Fibroblast of lung (primary cell): ENCODE results near the gene PRR14L. TPM values are rescaled to one million over a fixed set of nuclear protein-coding genes. Genes with fewer than 3 reads are reported as not detected.
"Not testable (repeated sequence)": the region's sequence is repeated elsewhere in the genome, so short reads cannot be mapped to it uniquely, and the experiment has no call there.

Experiments used
- DNase-seq, 2 donors: peaks; one replicate each; pipeline versions ENCODE4 v3.0.0 to v3.0.0-alpha.2; 2010; ENCODE audit warnings: low read depth in 2 of 2
- H2AFZ ChIP-seq: 2 replicates; pipeline ENCODE4 v1.5.1; 2012; ENCODE audit warnings: low read length, control low read depth, inconsistent platforms
- H3K27ac ChIP-seq: 2 replicates; pipeline ENCODE4 v1.5.1; 2011; ENCODE audit warnings: low read length, control low read depth; ENCODE audit not compliant: insufficient read depth
- H3K27me3 ChIP-seq: 2 replicates; pipeline ENCODE4 v1.5.1; 2011; ENCODE audit warnings: mild to moderate bottlenecking, low read length; ENCODE audit not compliant: control insufficient read depth, insufficient read depth
- H3K36me3 ChIP-seq: 2 replicates; pipeline ENCODE4 v1.5.1; 2011; ENCODE audit warnings: low read length; ENCODE audit not compliant: control insufficient read depth, insufficient read depth
- H3K4me1 ChIP-seq: 2 replicates; pipeline ENCODE4 v1.5.1; 2011; ENCODE audit warnings: low read length; ENCODE audit not compliant: control insufficient read depth, insufficient read depth; ENCODE audit errors: extremely low read depth
- H3K4me2 ChIP-seq: 2 replicates; pipeline ENCODE4 v1.5.1; 2011; ENCODE audit warnings: low read length, control low read depth; ENCODE audit not compliant: insufficient read depth; ENCODE audit errors: extremely low read depth
- H3K4me3 ChIP-seq, 4 experiments: fragments of 200-600 bp in 1 of 4; sonication (generic) in 1 of 4; replicated peaks in 1 of 4; 2 replicates each; pipeline ENCODE4 v1.5.1; 2011 to 2016; ENCODE audit warnings: low read length in 4 of 4, low read depth in 3 of 4, mild to moderate bottlenecking in 3 of 4, control low read depth in 2 of 4, inconsistent platforms in 1 of 4, mixed read lengths in 1 of 4; ENCODE audit not compliant: insufficient read depth in 1 of 4; ENCODE audit errors: control extremely low read depth in 1 of 4
- H3K79me2 ChIP-seq: 2 replicates; pipeline ENCODE4 v1.5.1; 2012; ENCODE audit warnings: mild to moderate bottlenecking, low read length, inconsistent platforms; ENCODE audit not compliant: control insufficient read depth, insufficient read depth
- H3K9ac ChIP-seq: 2 replicates; pipeline ENCODE4 v1.5.1; 2011; ENCODE audit warnings: mild to moderate bottlenecking, low read length, control low read depth; ENCODE audit not compliant: insufficient read depth
- H3K9me3 ChIP-seq: 2 replicates; pipeline ENCODE4 v1.5.1; 2012; ENCODE audit warnings: low read depth, low read length; ENCODE audit not compliant: control insufficient read depth, insufficient read depth
- H4K20me1 ChIP-seq: 2 replicates; pipeline ENCODE4 v1.5.1; 2011; ENCODE audit warnings: low read length; ENCODE audit not compliant: control insufficient read depth, insufficient read depth; ENCODE audit errors: extremely low read depth
- CTCF ChIP-seq, 2 donors: IDR thresholded peaks in 1 of 2; conservative IDR thresholded peaks in 1 of 2; 1 replicate in 1 of 2; 2 replicates in 1 of 2; pipeline ENCODE4 v1.5.1; 2011 to 2012; ENCODE audit warnings: low read length in 2 of 2, control low read depth in 1 of 2, inconsistent platforms in 1 of 2, low read depth in 1 of 2, mild to moderate bottlenecking in 1 of 2
- EZH2 ChIP-seq: IDR thresholded peaks from 2 replicates; pipeline ENCODE4 v1.5.1; 2012; ENCODE audit warnings: low read length, control low read depth, mild to moderate bottlenecking; ENCODE audit errors: missing control alignments
- polyA plus RNA-seq, 2 donors: library from polyadenylated mRNA; depleted of rRNA in 1 of 2; stranded (reverse) in 1 of 2; unstranded in 1 of 2; fragments of >200 nt; gene quantifications; 2 replicates each; pipeline ENCODE4 v1.2.1, GENCODE V29; 2011 to 2012; ENCODE audit warnings: missing spikeins in 1 of 2
- total RNA-seq: library from RNA; depleted of rRNA; stranded (reverse); fragments of >200 nt; gene quantifications from 2 replicates; pipeline ENCODE4 v1.2.1, GENCODE V29; 2014

Gene PRR14L
- total and polyA plus RNA-seq, 2 donors (not counting 1 experiment from before 2014, with no cell fraction given), result 14.4 to 17.3 TPM

GRCh38 chr22:31723723-31724122 lies 26.2 kb downstream of the PRR14L start:
- H2AFZ ChIP-seq, result no peak overlapping the region
- H4K20me1 ChIP-seq, result no peaks in the 10 kb centered on the region
- H3K36me3 ChIP-seq, result no peaks in the 10 kb centered on the region
- no peaks in the 10 kb centered on the region for H3K4me1 ChIP-seq
- H3K9ac ChIP-seq, result no peak overlapping the region
- no peaks in the 10 kb centered on the region for H3K79me2 ChIP-seq
- no peak overlapping the region for H3K4me3 ChIP-seq
- no peak overlapping the region for H3K27ac ChIP-seq
- no peaks in the 10 kb centered on the region for H3K9me3 ChIP-seq
- H3K4me2 ChIP-seq, result no peak overlapping the region
- H3K27me3 ChIP-seq, result no peaks in the 10 kb centered on the region
- no peak for DNase-seq
- TF ChIP-seq EZH2 (no peak), CTCF (conservative IDR thresholded peaks at IDR 0.05 in 1 of 2, IDR thresholded peaks at IDR 0.05 in 1 of 2; ENCODE audit: low read depth in 1 of 2, low read length in 2 of 2) (no peak)

- Histone ChIP-seq H3K9me3 (no peaks in the 10 kb centered on the region), H3K36me3 (peaks cover 5% of the 10 kb centered on the region), H3K4me1 (no peaks in the 10 kb centered on the region), H3K79me2 (no peaks in the 10 kb centered on the region), H2AFZ (no peak overlapping the region), H3K27me3 (no peaks in the 10 kb centered on the region), H4K20me1 (no peaks in the 10 kb centered on the region), H3K4me2 (no peak overlapping the region), H3K4me3 (no peak overlapping the region), H3K27ac (no peak overlapping the region), H3K9ac (no peak overlapping the region)
- no peak for DNase-seq
- TF ChIP-seq EZH2 (no peak), CTCF (conservative IDR thresholded peaks at IDR 0.05 in 1 of 2, IDR thresholded peaks at IDR 0.05 in 1 of 2; ENCODE audit: low read depth in 1 of 2, low read length in 2 of 2) (no peak)
Observed at GRCh38 chr22:31719850-31720471, 30.0 kb downstream of the PRR14L start.

- Histone ChIP-seq H3K27me3 (no peaks in the 10 kb centered on the region), H4K20me1 (no peaks in the 10 kb centered on the region), H3K4me3 (no peak overlapping the region), H3K4me2 (no peak overlapping the region), H2AFZ (no peak overlapping the region), H3K9me3 (no peaks in the 10 kb centered on the region), H3K9ac (no peak overlapping the region), H3K36me3 (peaks cover 10% of the 10 kb centered on the region), H3K79me2 (no peaks in the 10 kb centered on the region), H3K4me1 (no peaks in the 10 kb centered on the region), H3K27ac (no peak overlapping the region)
- TF ChIP-seq CTCF (conservative IDR thresholded peaks at IDR 0.05 in 1 of 2, IDR thresholded peaks at IDR 0.05 in 1 of 2; ENCODE audit: low read depth in 1 of 2, low read length in 2 of 2) (no peak), EZH2 (no peak)
- DNase-seq, result no peak
Observed at GRCh38 chr22:31715147-31715778, 34.7 kb downstream of the PRR14L start.

- not testable (repeated sequence) for H3K4me3 ChIP-seq, H3K79me2 ChIP-seq, H3K9me3 ChIP-seq, H3K27ac ChIP-seq, H4K20me1 ChIP-seq, DNase-seq, H3K4me2 ChIP-seq, H3K9ac ChIP-seq, H3K4me1 ChIP-seq, H3K27me3 ChIP-seq, H2AFZ ChIP-seq
- peaks cover 12% of the 10 kb centered on the region for H3K36me3 ChIP-seq
Observed at GRCh38 chr22:31711226-31711625, 38.7 kb downstream of the PRR14L start.
